Endodermal cell (in vitro differentiated cells): Measurements from ENCODE around the gene MED12. TPM values are rescaled to one million over a fixed set of nuclear protein-coding genes. Genes with fewer than 3 reads are reported as not detected.

ENCODE experiments used
- DNase-seq: peaks from one replicate; pipeline ENCODE4 v3.0.0-alpha.2; 2017
- H3K27ac ChIP-seq: 2 replicates; pipeline ENCODE4 v1.5.1; 2013; ENCODE audit warnings: mild to moderate bottlenecking, low read depth, low read length, moderate library complexity
- H3K27me3 ChIP-seq: 2 replicates; pipeline ENCODE4 v1.6.1; 2013; ENCODE audit warnings: mild to moderate bottlenecking, low read length, moderate library complexity; ENCODE audit not compliant: insufficient read depth, control insufficient read depth, poor library complexity, severe bottlenecking
- H3K36me3 ChIP-seq: 2 replicates; pipeline ENCODE4 v1.7.0; 2013; ENCODE audit warnings: mild to moderate bottlenecking, low read length, moderate library complexity; ENCODE audit not compliant: control insufficient read depth, insufficient read depth
- H3K4me1 ChIP-seq: one replicate; pipeline ENCODE4 v1.7.0; 2013; ENCODE audit warnings: low read length; ENCODE audit not compliant: control insufficient read depth, insufficient read depth
- H3K4me3 ChIP-seq: 2 replicates; pipeline ENCODE4 v1.5.1; 2013; ENCODE audit warnings: mild to moderate bottlenecking, low read length, moderate library complexity
- H3K9ac ChIP-seq: 2 replicates; pipeline ENCODE4 v1.6.1; 2013; ENCODE audit warnings: mild to moderate bottlenecking, low read length, moderate library complexity; ENCODE audit not compliant: poor library complexity, severe bottlenecking; ENCODE audit errors: extremely low read depth
- H3K9me3 ChIP-seq: 2 replicates; pipeline ENCODE4 v1.6.1; 2013; ENCODE audit warnings: mild to moderate bottlenecking, low read length, moderate library complexity; ENCODE audit not compliant: control insufficient read depth
- H3K27ac Mint-ChIP-seq: 2 replicates; pipeline ENCODE4 v1.8.0; 2020; ENCODE audit warnings: mixed read lengths
- H3K27me3 Mint-ChIP-seq: 2 replicates; pipeline ENCODE4 v1.8.0; 2021; ENCODE audit warnings: mild to moderate bottlenecking, mixed read lengths; ENCODE audit not compliant: insufficient read depth
- H3K36me3 Mint-ChIP-seq: 2 replicates; pipeline ENCODE4 v1.8.0; 2020; ENCODE audit warnings: low read depth, mixed read lengths
- H3K4me1 Mint-ChIP-seq: 2 replicates; pipeline ENCODE4 v1.8.0; 2020; ENCODE audit warnings: mixed read lengths
- H3K4me3 Mint-ChIP-seq: 2 replicates; pipeline ENCODE4 v1.8.0; 2020; ENCODE audit warnings: mild to moderate bottlenecking, moderate library complexity, mixed read lengths
- H3K9me3 Mint-ChIP-seq: 2 replicates; pipeline ENCODE4 v1.8.0; 2020; ENCODE audit warnings: mild to moderate bottlenecking, mixed read lengths
- WGBS, 2 experiments: methylation state at CpG; one replicate each; pipeline versions ENCODE4 v1.1.5 to v1.1.7; 2013; ENCODE audit warnings: missing lambda C conversion rate in 2 of 2, mixed read lengths in 1 of 2; ENCODE audit not compliant: insufficient coverage in 1 of 2, insufficient read length in 1 of 2; 5-methylcytosine and 5-hydroxymethylcytosine counted together
- total RNA-seq, 2 donors: library from RNA; stranded (reverse); fragmentation: NEBNext Ultra II Directional in 1 of 2; extraction: Animal tissue kit (Norgen Biotek cat#: 25700) in 1 of 2; gene quantifications; 2 replicates in 1 of 2; 3 replicates in 1 of 2; pipeline ENCODE4 v1.2.1, GENCODE V29; 2021
- TF ChIP-seq, protein P1 (sequence below): fragments of 200-600 bp; sonication (generic); conservative IDR thresholded peaks from 2 replicates; pipeline ENCODE4 v1.5.0; 2021; ENCODE audit warnings: antibody characterized with exemption, mild to moderate bottlenecking

Gene MED12
- total RNA-seq, 2 donors from 2014 or later, result 57.8 to 60.8 TPM

DNA sequence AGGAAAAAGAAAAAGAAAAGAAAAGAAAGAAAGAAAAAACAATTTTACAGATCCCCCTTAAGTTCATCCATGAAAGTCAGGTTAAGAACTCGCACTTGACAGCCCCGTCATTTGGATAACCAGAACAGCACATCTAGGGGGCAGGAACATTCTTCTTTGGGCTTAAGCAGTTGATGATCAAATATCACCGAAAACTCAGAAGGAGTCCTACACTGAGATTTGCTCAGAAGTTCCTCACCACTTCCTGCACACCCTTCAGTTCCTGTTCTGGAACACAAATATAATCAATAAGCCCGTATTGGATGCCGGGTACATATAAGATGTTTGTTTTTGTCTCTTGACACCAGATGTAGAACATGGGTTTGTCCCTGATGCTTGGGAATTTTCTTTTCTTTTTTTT is 40.9 kb downstream of the MED12 start:
- Histone ChIP-seq H3K4me3 (no peak overlapping the region), H3K36me3 (no peaks in the 10 kb centered on the region), H3K27ac (no peak overlapping the region), H3K4me1 (no peaks in the 10 kb centered on the region), H3K9me3 (no peaks in the 10 kb centered on the region), H3K27me3 (no peaks in the 10 kb centered on the region), H3K9ac (no peak overlapping the region)
- Mint-ChIP-seq H3K9me3 (peaks cover 63% of the 10 kb centered on the region), H3K4me1 (no peaks in the 10 kb centered on the region), H3K27ac (no peak overlapping the region), H3K4me3 (no peak overlapping the region), H3K36me3 (no peaks in the 10 kb centered on the region), H3K27me3 (no peaks in the 10 kb centered on the region)
- TF ChIP-seq, protein P1, sequence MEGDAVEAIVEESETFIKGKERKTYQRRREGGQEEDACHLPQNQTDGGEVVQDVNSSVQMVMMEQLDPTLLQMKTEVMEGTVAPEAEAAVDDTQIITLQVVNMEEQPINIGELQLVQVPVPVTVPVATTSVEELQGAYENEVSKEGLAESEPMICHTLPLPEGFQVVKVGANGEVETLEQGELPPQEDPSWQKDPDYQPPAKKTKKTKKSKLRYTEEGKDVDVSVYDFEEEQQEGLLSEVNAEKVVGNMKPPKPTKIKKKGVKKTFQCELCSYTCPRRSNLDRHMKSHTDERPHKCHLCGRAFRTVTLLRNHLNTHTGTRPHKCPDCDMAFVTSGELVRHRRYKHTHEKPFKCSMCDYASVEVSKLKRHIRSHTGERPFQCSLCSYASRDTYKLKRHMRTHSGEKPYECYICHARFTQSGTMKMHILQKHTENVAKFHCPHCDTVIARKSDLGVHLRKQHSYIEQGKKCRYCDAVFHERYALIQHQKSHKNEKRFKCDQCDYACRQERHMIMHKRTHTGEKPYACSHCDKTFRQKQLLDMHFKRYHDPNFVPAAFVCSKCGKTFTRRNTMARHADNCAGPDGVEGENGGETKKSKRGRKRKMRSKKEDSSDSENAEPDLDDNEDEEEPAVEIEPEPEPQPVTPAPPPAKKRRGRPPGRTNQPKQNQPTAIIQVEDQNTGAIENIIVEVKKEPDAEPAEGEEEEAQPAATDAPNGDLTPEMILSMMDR, result no peak
- 91 to 93% methylated on average over 2 to 3 of the region's 5 CpGs for WGBS, 2 experiments
- no peak for DNase-seq

GRCh38 chrX:71160475-71160874 is 42.1 kb downstream of the MED12 start:
- no peak for DNase-seq
- TF ChIP-seq, protein P1, result no peak
- H3K36me3 ChIP-seq, result no peaks in the 10 kb centered on the region
- Mint-ChIP-seq H3K4me1 (no peaks in the 10 kb centered on the region), H3K27me3 (peaks cover 6% of the 10 kb centered on the region), H3K4me3 (no peak overlapping the region), H3K9me3 (peaks cover 62% of the 10 kb centered on the region), H3K27ac (no peak overlapping the region), H3K36me3 (no peaks in the 10 kb centered on the region)
- no peak overlapping the region for H3K27ac ChIP-seq
- H3K4me1 ChIP-seq, result no peaks in the 10 kb centered on the region
- H3K9me3 ChIP-seq, result no peaks in the 10 kb centered on the region
- H3K4me3 ChIP-seq, result no peak overlapping the region
- H3K9ac ChIP-seq, result no peak overlapping the region
- H3K27me3 ChIP-seq, result no peaks in the 10 kb centered on the region
- 93% methylated on average over 3 of the region's 3 CpGs; no CpG with 5 or more reads in 1 of the 2 experiments for WGBS, 2 experiments

GRCh38 chrX:71162981-71163380 is 44.6 kb downstream of the MED12 start:
- H3K27me3 ChIP-seq, result no peaks in the 10 kb centered on the region
- Mint-ChIP-seq H3K4me3 (no peak overlapping the region), H3K9me3 (peaks cover 70% of the 10 kb centered on the region), H3K27me3 (peaks cover 6% of the 10 kb centered on the region), H3K36me3 (no peaks in the 10 kb centered on the region), H3K27ac (no peak overlapping the region), H3K4me1 (no peaks in the 10 kb centered on the region)
- DNase-seq, result peak; percentile 68
- no peak overlapping the region for H3K27ac ChIP-seq
- TF ChIP-seq, protein P1, result no peak
- no peaks in the 10 kb centered on the region for H3K4me1 ChIP-seq
- no peak overlapping the region for H3K4me3 ChIP-seq
- WGBS, 2 experiments, result 71 to 88% methylated on average over 1 to 4 of the region's 4 CpGs
- no peak overlapping the region for H3K9ac ChIP-seq
- no peaks in the 10 kb centered on the region for H3K9me3 ChIP-seq
- H3K36me3 ChIP-seq, result no peaks in the 10 kb centered on the region
